ENCODE data around the gene C10orf95.

DNA sequence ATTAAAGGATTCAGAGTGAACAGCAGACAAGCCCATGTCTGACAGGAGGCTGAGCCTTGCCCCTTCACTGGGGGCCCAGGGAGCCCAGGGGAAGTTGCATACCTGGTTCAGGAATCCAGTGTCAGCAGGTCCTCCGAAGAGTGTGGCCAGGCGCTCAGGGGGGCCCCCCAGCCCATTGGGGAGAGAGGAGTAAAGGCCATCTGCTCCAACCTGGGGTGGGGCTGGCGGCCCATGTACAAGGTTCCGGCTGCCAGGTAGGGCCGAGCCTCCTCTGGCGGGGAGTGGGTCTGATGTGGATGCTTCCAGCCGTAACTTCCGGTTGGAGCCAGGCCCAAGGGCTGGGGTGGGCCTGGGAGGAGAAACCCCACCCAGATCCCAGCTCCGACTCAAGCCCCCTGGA lies 35.1 kb downstream of the C10orf95 start:
- TF ChIP-seq EP300 (IDR thresholded peaks at IDR 0.05) (no peak), POLR2A (IDR thresholded peaks at IDR 0.05) (no peak)
- TF ChIP-seq, protein P1, sequence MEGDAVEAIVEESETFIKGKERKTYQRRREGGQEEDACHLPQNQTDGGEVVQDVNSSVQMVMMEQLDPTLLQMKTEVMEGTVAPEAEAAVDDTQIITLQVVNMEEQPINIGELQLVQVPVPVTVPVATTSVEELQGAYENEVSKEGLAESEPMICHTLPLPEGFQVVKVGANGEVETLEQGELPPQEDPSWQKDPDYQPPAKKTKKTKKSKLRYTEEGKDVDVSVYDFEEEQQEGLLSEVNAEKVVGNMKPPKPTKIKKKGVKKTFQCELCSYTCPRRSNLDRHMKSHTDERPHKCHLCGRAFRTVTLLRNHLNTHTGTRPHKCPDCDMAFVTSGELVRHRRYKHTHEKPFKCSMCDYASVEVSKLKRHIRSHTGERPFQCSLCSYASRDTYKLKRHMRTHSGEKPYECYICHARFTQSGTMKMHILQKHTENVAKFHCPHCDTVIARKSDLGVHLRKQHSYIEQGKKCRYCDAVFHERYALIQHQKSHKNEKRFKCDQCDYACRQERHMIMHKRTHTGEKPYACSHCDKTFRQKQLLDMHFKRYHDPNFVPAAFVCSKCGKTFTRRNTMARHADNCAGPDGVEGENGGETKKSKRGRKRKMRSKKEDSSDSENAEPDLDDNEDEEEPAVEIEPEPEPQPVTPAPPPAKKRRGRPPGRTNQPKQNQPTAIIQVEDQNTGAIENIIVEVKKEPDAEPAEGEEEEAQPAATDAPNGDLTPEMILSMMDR (IDR thresholded peaks at IDR 0.05): no peak

Measured in gastroesophageal sphincter (tissue), 3 donors.